HG02610 (cell line): ENCODE data around the gene CCDC152.
"Not testable (repeated sequence)": the region's sequence is repeated elsewhere in the genome, so short reads cannot be mapped to it uniquely, and the experiment has no call there.

Experiments used
- ATAC-seq: cut with Tn5 transposase; IDR thresholded peaks from one replicate; pipeline ENCODE4 v1.9.1; 2021; ENCODE audit warnings: mild to moderate bottlenecking, moderate library complexity; ENCODE audit not compliant: unreplicated experiment

The CCDC152 gene

DNA sequence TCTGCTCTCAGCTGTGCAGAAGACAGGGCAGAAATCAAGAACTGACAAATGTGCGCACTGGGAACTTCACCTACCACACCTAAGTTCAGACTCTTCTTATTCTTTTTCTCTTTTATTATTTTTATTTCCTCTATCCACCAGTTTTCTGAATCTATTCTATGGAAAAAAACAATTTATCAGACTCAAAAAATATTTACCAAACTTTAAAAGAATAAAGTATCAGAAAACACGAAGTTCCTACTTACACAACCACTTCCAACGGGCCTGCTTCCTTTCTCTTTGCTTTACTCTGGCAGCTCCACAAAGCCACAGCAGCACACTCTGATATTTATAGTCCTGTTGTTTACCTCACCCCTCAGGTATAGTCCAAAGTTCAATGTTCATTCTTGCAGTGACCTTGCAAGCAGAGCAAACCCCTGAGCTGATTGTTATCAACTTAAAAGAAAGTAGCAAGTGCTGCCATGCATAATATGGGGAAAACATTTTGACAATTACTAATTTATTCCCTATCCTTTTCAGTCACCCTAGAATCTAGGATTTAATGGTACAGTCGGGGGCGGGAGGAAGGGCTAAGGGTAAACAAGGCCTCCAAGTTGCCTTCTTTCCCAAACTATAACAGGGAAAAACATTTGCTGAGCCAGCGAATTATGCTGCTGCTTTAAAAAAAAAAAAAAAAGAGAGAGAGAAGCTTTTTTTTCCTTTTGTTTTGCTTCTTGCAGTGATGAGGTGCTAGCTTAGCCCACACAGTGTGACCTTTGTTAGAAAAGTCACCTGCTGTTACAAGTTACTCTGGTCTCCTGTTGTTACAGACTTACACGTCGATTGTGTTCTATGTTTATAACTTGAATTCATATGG lies 55.2 kb downstream of the CCDC152 start, which contains the start of gene SELENOP:
SELENOP (minus strand) TSS at position 302 of the 856 bp plus-strand sequence. CDS start 3,539 bp downstream, outside the sequence.
- ATAC-seq, result no peak

DNA sequence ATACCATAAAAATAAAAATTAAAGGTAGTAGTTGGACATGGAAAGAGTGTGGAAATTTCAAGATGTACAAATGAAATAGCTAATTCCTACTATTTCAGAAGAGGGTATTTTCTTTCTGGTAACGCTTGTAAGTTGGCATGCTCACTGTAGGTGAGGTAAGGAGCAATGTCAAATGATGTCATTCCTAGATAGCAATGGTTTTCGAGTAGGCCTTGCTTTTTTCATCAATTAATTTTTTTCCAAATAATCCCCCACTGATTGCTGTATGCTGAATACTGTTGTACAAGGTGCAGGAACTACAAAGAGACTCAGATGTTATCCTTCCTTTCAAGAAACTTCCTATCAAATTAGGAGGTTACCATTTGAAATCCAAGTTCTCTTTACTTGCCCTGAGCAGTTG lies 56.0 kb downstream of the CCDC152 start:
- no peak for ATAC-seq

DNA sequence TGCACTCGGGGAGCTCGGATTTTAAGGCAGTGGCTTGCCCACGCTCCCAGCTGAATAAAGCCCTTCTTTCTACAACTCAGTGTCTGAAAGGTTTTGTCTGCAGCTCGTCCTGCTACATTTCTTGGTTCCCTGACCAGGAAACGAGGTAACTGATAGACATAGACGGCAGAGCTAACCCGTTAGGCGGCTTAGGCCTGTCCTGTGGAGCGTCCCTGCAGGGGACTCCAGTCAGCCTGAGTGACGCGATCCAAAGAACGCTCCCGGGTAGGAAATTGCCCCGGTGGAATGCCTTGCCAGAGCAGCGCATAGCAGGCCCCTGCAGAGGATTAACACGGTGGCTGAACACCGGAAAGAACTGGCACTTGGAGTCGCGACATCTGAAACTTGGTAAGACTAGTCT lies 56.9 kb downstream of the CCDC152 start:
- ATAC-seq, result no peak

DNA sequence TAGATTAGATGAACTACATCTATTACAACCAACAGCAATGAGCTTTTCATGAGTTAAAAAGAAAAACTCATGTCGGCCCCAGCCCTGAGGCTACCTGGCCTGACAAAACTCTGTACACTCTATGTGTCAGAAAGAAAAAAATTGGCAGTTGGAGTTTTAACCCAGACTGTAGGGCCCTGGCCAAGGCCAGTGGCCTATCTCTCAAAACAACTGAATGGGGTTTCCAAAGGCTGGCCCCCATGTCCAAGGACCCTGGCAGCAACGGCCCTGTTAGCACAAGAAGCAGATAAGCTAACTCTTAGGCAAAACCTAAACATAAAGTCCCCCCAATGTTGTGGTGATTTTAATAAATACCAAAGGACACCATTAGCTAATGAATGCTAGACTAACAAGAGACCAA lies 59.9 kb downstream of the CCDC152 start:
- not testable (repeated sequence) for ATAC-seq

DNA sequence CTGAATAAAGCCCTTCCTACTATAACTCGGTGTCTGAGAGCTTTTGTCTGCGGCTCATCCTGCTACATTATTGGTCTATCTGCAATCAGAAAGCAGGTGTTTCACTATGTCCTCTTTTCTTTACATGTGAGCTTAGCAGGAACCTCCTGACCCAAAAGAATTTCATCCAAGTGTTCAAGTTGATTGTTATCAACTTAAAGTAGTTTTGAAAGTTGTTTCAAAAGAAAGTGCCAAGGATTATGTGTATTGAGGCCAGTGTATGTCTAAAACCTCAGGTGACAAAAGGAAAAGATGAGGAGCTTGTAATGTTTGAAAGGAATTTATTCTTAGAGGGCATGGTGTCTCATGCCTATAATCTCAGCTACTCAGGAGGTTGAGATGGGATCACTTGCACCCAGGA lies 63.1 kb downstream of the CCDC152 start:
- ATAC-seq, result no peak

DNA sequence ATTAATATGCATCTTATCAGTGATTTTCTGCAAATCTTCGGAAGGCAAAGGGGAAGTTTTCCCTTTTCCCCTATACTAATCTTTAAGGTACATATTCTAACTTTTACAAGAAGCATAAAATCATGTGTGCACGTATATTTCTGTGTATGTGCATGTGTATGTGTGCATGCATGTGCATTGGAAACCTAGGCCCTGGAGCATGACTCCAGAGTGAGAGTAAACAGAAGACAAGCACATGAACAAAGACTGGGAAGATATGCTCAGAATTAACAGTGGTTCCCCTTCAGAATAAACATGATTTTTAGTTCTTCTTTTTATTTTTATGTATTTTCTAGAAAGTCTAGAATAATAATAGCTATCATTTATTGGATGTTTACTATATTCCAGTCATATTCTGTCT lies 65.9 kb downstream of the CCDC152 start:
- no peak for ATAC-seq

DNA sequence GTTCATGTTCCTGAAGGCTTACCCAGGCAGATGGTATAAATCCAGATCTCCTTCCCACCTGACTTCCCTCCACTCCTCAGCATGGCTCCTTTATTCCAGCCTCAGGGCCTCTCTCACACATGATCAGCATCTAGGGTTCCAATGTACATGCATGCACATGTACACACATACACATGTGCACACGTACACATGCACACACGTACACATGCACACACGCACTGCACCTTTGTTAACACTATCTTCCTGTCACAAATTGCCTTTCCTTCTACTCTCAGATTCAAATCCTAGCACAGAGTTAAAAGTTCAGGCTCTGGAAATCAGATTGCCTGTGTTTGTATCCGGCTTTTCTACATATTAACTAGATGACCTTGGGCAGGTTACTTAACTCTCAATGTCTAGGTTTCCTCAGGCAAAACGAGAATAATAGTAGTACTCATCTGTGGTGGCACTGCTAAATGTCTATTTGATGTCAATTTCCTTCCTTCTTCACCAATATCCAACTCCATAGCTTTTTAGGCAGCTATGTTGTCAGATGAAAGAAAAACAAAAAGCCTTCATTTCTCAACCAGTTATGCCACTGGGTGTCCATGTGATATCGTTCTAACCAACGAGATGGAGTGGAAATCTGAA lies 67.8 kb downstream of the CCDC152 start:
- ATAC-seq, result no peak

DNA sequence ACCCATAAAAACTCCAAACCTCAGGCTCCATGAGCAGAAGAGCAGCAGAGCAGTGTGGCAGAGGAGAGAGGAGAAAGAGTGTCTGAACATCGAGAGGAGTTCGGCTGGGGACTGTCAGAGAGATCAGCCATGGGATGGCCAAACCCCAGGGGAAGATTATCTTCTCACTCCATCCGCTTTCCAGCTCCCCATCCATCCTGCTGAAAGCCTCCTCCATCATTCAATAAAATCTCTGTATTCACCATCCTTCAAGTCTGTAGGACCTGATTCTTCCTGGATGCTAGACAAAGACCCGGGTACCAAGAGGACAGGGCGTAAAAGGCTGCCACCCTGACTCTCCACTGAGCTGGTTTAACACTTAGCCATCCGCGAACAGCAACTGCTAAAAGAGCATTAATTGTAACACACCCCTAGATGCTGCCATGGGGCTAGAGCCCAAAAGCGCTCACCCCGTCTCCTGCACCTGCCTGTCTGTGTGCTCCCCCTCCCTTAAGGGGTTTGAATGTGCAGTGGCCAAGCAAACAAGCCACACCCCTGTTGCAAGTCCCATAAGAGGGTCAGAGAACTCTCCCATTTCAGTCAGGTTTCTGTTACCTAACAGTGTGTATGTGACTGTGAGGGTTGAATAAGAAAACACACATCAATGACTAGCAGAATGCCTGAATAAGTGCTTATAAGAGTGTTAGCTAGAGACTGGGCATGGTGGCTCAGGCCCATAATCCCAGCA lies 69.0 kb downstream of the CCDC152 start:
- ATAC-seq, result no peak

DNA sequence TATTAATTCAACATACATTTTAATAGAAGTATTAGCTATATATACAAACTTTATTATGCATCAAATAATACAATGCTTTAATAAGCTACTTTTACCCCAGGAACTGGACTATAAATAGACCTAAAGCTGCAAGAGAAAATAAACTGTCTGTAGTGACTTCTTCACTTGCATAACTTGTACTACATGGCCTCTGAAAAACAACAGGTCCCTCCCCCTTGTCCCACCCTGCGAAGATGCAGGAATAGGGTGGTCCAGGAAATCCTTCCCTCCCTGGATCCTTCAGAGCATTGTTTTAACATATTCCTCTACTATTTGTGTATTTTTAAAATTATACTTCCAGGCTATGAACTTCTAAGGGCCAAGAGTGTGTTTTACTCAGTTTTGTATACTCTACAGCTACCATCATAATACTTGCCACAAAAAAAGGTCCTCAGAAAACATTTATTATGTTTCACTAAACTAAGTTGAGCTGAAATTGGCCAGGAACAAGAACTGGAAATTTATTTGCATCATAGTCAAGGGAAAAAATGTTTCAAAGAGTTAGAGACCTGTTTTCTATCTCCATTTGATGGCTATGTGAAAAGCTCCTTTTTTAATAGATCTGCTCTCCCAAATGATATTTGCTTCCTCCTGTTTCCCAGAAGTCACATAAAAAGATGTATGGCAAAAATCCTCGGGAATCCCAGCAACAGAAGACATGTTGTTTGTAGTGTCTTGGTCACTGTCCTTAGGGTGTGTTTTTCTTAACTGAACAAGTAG lies 70.3 kb downstream of the CCDC152 start:
- no peak for ATAC-seq

DNA sequence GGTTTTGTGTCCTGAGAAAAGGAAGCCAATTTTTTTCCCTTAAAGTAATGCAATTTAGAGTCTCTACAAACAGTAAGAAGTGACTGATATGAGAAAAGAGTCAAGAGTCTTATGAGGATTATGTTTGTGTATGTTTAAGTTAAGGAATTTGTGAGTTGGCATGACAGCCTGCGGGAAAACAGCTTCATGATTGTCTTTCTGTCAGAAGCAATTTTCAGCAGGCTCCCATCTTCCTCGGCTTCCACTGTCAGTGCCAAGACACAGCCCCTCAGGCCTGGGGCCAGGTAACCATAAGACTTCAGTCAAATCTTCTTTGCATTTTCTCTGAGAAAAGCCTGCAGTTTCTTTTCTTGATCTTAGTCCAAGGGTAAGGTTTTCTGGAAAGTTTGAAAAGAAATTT lies 72.1 kb downstream of the CCDC152 start:
- no peak for ATAC-seq

DNA sequence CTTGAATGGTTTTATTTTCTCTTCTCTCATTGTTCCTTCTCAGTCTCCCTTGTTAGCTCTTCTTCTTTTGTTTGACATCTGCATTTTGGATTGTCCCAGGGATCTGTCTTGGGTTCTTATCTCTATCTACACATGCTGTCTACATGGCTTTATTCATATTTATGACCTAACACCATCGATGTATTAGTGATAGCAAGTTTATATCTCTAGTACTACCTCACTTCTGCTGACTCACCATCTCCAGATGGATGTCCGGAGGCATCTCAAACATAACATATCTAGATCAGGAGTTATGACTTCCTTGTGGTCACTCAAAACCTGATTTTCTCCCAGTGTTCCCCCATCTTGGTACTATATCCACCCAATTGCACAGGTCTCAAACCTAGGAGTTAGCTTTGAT lies 74.3 kb downstream of the CCDC152 start:
- ATAC-seq, result no peak

DNA sequence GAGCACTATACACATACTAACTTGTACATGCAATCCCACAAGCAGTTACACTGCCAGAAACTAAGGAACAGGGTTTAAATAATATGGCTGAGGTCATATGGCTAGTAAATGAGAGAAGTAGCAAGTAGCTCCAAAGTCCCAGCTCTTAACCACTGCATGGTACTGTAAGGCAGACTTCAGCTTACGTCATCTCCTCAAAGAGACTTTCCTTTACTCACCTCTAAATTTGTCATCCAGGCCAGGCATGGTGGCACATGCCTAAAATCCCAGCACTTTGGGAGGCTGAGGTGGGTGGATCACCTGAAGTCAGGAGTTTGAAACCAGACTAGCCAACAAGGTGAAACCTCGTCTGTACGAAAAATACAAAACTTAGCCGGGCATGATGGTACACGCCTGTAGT lies 75.4 kb downstream of the CCDC152 start:
- ATAC-seq, result no peak

DNA sequence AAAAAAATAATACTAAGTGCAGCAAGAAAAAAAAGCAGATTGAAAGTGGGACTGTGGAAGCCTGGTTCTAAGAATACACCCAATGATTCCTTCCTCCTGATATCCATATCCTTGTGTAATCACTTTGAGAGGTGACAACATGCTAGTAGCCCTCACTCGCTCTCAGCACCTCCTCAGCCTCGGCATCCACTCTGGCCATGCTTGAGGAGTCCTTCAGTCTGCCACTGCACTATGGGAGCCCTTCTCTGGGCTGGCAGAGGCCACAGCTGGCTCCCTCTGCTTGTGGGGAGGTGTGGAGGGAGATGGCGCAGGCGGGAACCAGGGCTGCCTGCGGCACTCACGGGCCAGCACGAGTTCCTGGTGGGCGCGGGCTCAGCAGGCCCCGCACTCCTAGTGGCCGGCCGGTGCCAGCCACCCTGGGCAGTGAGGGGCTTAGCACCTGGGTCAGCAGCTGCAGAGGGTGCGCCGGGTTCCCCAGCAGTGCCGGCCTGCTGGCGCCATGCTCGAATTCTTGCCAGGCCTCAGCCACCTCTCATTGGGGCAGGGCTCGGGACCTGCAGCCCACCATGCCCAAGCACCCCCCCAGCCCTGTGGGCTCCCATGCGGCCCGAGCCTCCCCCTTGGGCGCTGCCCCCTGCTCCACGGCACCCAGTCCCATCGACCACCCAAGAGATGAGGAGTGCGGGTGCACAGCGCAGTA lies 79.6 kb downstream of the CCDC152 start:
- no peak for ATAC-seq

DNA sequence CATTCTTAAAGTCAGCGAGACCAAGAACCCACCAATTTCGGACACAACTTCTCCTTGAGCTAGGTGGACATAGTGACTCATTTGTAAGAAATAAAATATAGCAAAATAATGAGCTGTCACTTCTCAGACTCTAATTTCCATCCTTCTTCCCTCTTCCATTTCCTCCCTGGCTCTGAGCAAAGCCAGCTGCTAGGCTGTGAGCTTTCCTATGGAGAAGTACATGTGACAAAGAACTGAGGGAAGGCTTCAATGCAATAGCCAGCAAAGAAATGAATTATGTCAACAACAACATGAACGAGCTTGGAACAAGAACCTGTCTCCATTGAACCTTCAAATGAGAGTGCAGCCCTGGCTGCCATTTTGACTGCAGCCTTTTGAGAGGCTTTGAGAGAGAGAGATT lies 81.0 kb downstream of the CCDC152 start:
- ATAC-seq, result no peak

DNA sequence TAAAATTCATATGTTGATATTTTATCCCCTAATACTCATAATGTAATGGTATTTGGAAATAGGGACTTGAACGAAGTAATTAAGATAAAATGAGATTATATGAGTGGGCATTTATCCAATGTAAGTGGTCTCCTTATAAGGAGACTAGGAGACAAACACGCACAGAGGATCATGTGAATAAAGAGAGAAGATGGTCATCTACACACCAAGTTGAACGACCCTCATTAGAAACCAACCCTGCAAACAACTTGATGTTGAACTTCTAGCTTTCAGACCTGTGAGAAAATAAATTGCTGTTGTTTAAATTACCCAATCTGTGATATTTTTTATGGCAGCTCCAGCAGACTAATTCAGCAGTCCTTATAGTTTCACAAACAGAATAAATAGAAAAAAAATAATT lies 82.6 kb downstream of the CCDC152 start:
- no peak for ATAC-seq

DNA sequence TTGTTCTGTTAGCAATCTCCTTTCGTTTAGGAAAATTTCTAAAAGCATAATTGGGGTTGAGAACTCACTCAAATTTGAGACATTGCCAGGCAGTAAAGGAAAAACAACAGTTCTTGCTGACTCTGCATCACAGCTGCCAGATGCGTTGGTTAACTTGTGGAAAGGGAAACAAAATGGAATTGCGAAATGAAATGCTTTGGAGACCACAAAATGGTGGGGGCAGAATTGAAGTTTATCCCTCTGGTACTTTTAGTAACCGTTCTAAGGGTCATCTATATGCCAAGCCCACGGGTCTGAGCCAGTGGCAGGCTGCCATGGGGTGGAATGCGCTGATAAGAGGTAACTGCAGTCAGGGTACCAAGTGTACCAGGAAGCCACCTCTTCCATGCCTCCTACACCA lies 83.7 kb downstream of the CCDC152 start:
- ATAC-seq, result no peak

DNA sequence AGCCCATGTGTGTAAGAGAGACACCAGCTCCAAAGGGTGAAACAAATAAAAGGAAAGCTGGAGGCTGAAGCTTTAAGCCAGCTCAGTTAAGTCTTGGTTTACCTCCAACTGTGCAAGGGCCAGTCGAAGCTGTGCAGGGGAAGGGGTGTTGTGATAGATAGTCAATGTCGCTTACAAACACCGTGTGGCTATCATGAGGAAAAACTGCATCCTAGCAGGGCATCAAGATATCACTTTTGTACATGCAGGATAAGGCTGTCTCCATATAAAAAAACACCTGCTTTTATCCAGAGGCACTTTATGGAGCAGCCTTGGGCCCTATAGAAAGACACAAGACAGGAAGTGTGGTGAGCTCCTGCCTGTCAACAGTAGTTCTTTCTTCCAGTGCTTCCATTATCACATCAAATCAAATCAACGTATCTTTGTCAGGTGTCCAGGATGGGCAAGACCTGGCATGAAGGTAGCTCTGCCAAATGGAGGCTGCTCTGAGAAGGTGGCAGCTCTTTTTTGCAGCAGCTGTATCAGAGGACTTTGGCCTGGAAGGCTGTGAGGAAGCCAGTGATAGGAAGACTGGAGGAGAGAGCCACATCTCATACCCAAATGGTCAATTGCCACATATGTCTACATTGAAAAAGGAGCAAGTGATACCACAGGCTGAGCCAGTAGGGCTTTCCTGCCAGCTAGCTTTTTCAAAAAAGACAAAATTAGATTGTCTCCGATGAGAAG lies 84.4 kb downstream of the CCDC152 start:
- ATAC-seq, result no peak

DNA sequence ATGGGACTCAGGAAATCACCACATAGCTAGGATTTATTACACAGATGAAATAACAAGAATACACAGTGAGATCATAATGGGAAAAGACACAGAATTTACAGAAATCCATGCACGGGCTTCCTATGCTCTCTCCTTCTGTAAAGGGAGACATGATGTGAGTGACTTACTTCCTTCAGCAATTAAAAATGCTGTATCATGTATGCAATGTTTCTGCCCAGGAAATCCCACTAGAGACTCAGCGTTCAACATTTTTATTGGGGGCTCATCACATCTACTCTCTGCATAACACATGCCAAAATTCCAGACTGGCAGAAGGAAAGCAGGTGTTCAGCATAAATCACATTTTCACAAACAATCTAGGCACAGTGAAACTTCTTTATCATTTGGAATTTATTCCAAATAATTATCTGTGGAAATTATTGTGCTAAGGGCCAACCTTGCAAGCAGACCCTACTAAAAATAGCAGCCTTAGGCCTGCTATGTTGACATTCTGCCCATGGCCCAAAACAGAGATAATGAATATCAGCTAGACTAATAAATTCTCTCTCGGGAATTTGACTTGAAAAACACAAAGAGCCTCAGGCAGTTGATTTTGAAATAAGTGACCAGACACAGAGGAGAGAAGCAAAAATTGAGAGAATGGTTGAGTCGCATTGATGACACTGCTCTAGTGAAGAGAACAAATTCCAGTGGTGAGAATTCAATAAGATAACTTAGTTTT lies 86.5 kb downstream of the CCDC152 start:
- ATAC-seq, result no peak

DNA sequence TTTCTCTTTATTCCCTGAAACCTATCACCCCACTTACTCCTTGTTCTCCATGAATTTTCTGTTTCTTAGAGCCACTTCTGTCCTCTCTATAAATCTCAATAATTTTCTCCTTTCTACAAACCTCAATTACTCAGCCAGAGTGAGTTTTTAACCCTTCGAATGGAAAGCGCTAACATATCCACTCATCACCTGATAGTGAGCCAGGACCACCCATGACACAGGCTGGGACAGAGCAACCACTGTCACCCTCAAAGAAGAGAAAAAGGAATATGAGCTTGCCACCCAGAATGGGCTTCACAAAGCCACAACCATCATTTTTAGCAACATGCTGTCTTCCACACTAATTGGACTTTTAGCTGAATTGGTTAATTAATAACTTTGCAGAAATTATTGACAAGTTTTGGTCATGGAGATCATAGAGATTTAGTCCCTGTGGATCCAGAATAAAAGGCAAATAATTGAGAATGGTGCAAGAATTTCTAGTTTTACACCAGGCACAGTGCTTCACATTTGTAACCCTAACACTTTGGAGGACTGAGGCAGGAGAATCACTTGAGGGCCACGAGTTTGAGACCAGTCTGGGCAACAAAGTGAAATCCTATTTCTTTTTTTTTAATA lies 87.2 kb downstream of the CCDC152 start:
- no peak for ATAC-seq
